ENCODE data around the gene HDAC9.

- TF ChIP-seq, protein P1, sequence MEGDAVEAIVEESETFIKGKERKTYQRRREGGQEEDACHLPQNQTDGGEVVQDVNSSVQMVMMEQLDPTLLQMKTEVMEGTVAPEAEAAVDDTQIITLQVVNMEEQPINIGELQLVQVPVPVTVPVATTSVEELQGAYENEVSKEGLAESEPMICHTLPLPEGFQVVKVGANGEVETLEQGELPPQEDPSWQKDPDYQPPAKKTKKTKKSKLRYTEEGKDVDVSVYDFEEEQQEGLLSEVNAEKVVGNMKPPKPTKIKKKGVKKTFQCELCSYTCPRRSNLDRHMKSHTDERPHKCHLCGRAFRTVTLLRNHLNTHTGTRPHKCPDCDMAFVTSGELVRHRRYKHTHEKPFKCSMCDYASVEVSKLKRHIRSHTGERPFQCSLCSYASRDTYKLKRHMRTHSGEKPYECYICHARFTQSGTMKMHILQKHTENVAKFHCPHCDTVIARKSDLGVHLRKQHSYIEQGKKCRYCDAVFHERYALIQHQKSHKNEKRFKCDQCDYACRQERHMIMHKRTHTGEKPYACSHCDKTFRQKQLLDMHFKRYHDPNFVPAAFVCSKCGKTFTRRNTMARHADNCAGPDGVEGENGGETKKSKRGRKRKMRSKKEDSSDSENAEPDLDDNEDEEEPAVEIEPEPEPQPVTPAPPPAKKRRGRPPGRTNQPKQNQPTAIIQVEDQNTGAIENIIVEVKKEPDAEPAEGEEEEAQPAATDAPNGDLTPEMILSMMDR (IDR thresholded peaks at IDR 0.05; ENCODE audit: poor library complexity): no peak
- TF ChIP-seq EZH2 (IDR thresholded peaks at IDR 0.05; ENCODE audit: borderline replicate concordance): no peak
Measured at GRCh38 chr7:18771834-18772566, 276.5 kb downstream of the HDAC9 start.

Measured in hepatocyte (in vitro differentiated cells).